Esophagus muscularis mucosa (tissue), 4 donors: ENCODE measurements around the gene STAT6. TPM values are rescaled to one million over a fixed set of nuclear protein-coding genes. Genes with fewer than 3 reads are reported as not detected.
A peak's percentile ranks its signal among the peaks of the same experiment; 100 is the strongest.

Source experiments
- DNase-seq: peaks from one replicate; pipeline ENCODE4 v3.0.0-alpha.2; 2017; ENCODE audit errors: extremely low spot score
- H3K27ac ChIP-seq, 4 donors: fragments of 200-600 bp; sonication (generic); replicated peaks in 1 of 4; 1 replicate in 3 of 4; 2 replicates in 1 of 4; pipeline ENCODE4 v1.5.1; 2016 to 2019; ENCODE audit warnings: mild to moderate bottlenecking in 1 of 4
- H3K27me3 ChIP-seq, 4 donors: fragments of 200-600 bp; sonication (generic); one replicate each; pipeline versions ENCODE4 v1.5.1 to v1.6.0; 2016 to 2019
- H3K36me3 ChIP-seq, 4 donors: fragments of 200-600 bp; sonication (generic); one replicate each; pipeline ENCODE4 v1.5.1; 2016 to 2019
- H3K4me1 ChIP-seq, 4 donors: fragments of 200-600 bp; sonication (generic); one replicate each; pipeline ENCODE4 v1.5.1; 2016 to 2019
- H3K4me3 ChIP-seq, 4 donors: fragments of 200-600 bp; sonication (generic); 1 replicate in 2 of 4; 2 replicates in 2 of 4; pipeline ENCODE4 v1.5.1; 2016 to 2019; ENCODE audit warnings: mild to moderate bottlenecking in 4 of 4, moderate library complexity in 1 of 4
- H3K9me3 ChIP-seq, 4 donors: fragments of 200-600 bp; sonication (generic); 1 replicate in 3 of 4; 2 replicates in 1 of 4; pipeline ENCODE4 v1.5.1; 2016 to 2019
- CTCF ChIP-seq, 3 experiments: fragments of 200-600 bp in 2 of 3; fragments of 450-650 bp in 1 of 3; sonication (generic) in 2 of 3; IDR thresholded peaks; one replicate each; pipeline ENCODE4 v1.5.1; 2017 to 2019; ENCODE audit warnings: antibody characterized with exemption in 3 of 3, mild to moderate bottlenecking in 2 of 3, moderate library complexity in 1 of 3
- EP300 ChIP-seq: sonication (generic); formaldehyde crosslinking; IDR thresholded peaks from one replicate; pipeline ENCODE4 v1.6.1; 2017; ENCODE audit warnings: antibody characterized with exemption
- POLR2A ChIP-seq: fragments of 450-650 bp; IDR thresholded peaks from one replicate; pipeline ENCODE4 v1.6.1; 2017; ENCODE audit warnings: antibody characterized with exemption, moderate library complexity, mild to moderate bottlenecking, low read depth
- POLR2AphosphoS5 ChIP-seq, 2 donors: sonication (generic); formaldehyde crosslinking; IDR thresholded peaks; one replicate each; pipeline ENCODE4 v1.6.1; 2017; ENCODE audit warnings: antibody characterized with exemption in 2 of 2
- WGBS: methylation state at CpG from one replicate; pipeline ENCODE4 v1.1.5; 2018; 5-methylcytosine and 5-hydroxymethylcytosine counted together
- intact Hi-C: fragments of 100-400 bp; cut with DNase I; formaldehyde crosslinking; loops from one replicate; pipeline ENCODE4 v1.15.1; 2023
- total RNA-seq, 4 donors: library from RNA; depleted of rRNA; stranded (reverse); fragments of >200 nt; gene quantifications; one replicate each; pipeline versions ENCODE4 v1.1.0 to v1.2.1, GENCODE V29; 2016

Gene STAT6
- total RNA-seq, 4 donors from 2014 or later: 111 to 168 (median 157) TPM

- intact Hi-C loops: loop anchor here (10.0 kb wide), 1 partner anchor 461 kb away; the partner anchor contains the start of gene BAZ2A
- Histone ChIP-seq H3K4me3 (no peak overlapping the region), H3K27me3 (no peaks in the 10 kb centered on the region), H3K9me3 (no peaks in the 10 kb centered on the region), H3K4me1 (peaks cover 38 to 62% (median 54%) of the 10 kb centered on the region in 4 donors), H3K27ac (peak overlapping the region; percentile 99 to 100 (median 100)), H3K36me3 (peaks cover 56 to 90% (median 87%) of the 10 kb centered on the region in 4 donors)
- TF ChIP-seq CTCF (IDR thresholded peaks at IDR 0.05) (no peak), POLR2A (no peak), EP300 (no peak), POLR2AphosphoS5 (IDR thresholded peaks at IDR 0.05) (no peak)
- WGBS: 70% methylated on average over 3 of the region's 3 CpGs
- no peak for DNase-seq
These were observed 15.7 kb downstream of the STAT6 start for GRCh38 chr12:57095440-57095839.

GRCh38 chr12:57094208-57095160, 16.7 kb downstream of the STAT6 start:
- DNase-seq: no peak
- no peaks in the 10 kb centered on the region for H3K27me3 ChIP-seq
- intact Hi-C loops: loop anchor here (10.0 kb wide), 1 partner anchor 460 kb away; the partner anchor contains the start of gene BAZ2A
- H3K27ac ChIP-seq: peak overlapping the region; percentile 99 to 100 (median 100)
- H3K9me3 ChIP-seq: no peaks in the 10 kb centered on the region
- H3K4me3 ChIP-seq: peak overlapping the region; percentile 1 to 18 (median 10)
- 38% methylated on average over 15 of the region's 15 CpGs for WGBS
- peaks cover 42 to 67% (median 59%) of the 10 kb centered on the region in 4 donors for H3K4me1 ChIP-seq
- TF ChIP-seq POLR2A: no peak
- peak in 1 of 2 donors; percentile 5 for TF ChIP-seq POLR2AphosphoS5 (IDR thresholded peaks at IDR 0.05)
- peaks cover 49 to 81% (median 79%) of the 10 kb centered on the region in 4 donors for H3K36me3 ChIP-seq

GRCh38 chr12:57093415-57094207, 17.6 kb downstream of the STAT6 start:
- Histone ChIP-seq H3K27ac (peak overlapping the region; percentile 99 to 100 (median 100)), H3K9me3 (no peaks in the 10 kb centered on the region), H3K4me1 (peaks cover 42 to 67% (median 57%) of the 10 kb centered on the region in 4 donors), H3K36me3 (peaks cover 42 to 73% (median 70%) of the 10 kb centered on the region in 4 donors), H3K4me3 (peak overlapping the region; percentile 1 to 22 (median 10)), H3K27me3 (no peaks in the 10 kb centered on the region)
- no peak for TF ChIP-seq EP300
- TF ChIP-seq POLR2A: no peak
- TF ChIP-seq POLR2AphosphoS5 (IDR thresholded peaks at IDR 0.05): peak in 1 of 2 donors; percentile 65
- TF ChIP-seq CTCF (IDR thresholded peaks at IDR 0.05): peak; percentile 36 to 58 (median 50)
- DNase-seq: peak; percentile 96
- WGBS: 26% methylated on average over 9 of the region's 24 CpGs
- intact Hi-C loops: loop anchor here (10.0 kb wide), 1 partner anchor 459 kb away; the partner anchor contains the start of gene BAZ2A

GRCh38 chr12:57092876-57093414, 18.2 kb downstream of the STAT6 start:
- no peak for TF ChIP-seq POLR2AphosphoS5 (IDR thresholded peaks at IDR 0.05)
- TF ChIP-seq EP300: no peak
- TF ChIP-seq POLR2A: no peak
- TF ChIP-seq CTCF (IDR thresholded peaks at IDR 0.05): no peak
- Histone ChIP-seq H3K9me3 (no peaks in the 10 kb centered on the region), H3K27ac (peak overlapping the region; percentile 99 to 100 (median 100)), H3K36me3 (peaks cover 35 to 66% (median 64%) of the 10 kb centered on the region in 4 donors), H3K4me1 (peaks cover 46 to 73% (median 61%) of the 10 kb centered on the region in 4 donors), H3K4me3 (peak overlapping the region in 1 of 4 donors; percentile 12), H3K27me3 (no peaks in the 10 kb centered on the region)
- no peak for DNase-seq
- intact Hi-C loops: loop anchor here (10.0 kb wide), 1 partner anchor 458 kb away; the partner anchor contains the start of gene BAZ2A
- WGBS: 44% methylated on average over 2 of the region's 4 CpGs
